HEK293 (cell line): Measurements from ENCODE around the gene CTR9.

ENCODE experiments used
- CTCF ChIA-PET: fragments of 350-600 bp; formaldehyde crosslinking; extraction: SDS; loops from one replicate; lab custom pipeline; 2021; ENCODE audit warnings: antibody characterized with exemption; lab: Yijun Ruan, JAX
- POLR2A ChIA-PET: fragments of 300-600 bp; formaldehyde crosslinking; extraction: SDS; loops from one replicate; lab custom pipeline; 2020; ENCODE audit warnings: antibody characterized with exemption, inconsistent platforms; lab: Yijun Ruan, JAX
- H3K27ac ChIP-seq: fragments of 200-500 bp; sonication (Bioruptor generic); 2 replicates; pipeline ENCODE4 v1.5.1; 2014; ENCODE audit warnings: low read depth, low read length, control low read depth, inconsistent platforms; ENCODE audit errors: extremely low read depth
- H3K36me3 ChIP-seq, 2 experiments: fragments of 200-500 bp in 1 of 2; sonication (Bioruptor generic) in 1 of 2; 1 replicate in 1 of 2; 2 replicates in 1 of 2; pipeline ENCODE4 v1.5.1; 2014 to 2017; ENCODE audit warnings: inconsistent platforms in 2 of 2, low read length in 2 of 2; ENCODE audit not compliant: control insufficient read depth in 2 of 2, insufficient read depth in 1 of 2
- H3K4me1 ChIP-seq: fragments of 200-500 bp; sonication (Bioruptor generic); 2 replicates; pipeline ENCODE4 v1.5.1; 2014; ENCODE audit warnings: mild to moderate bottlenecking, low read length, inconsistent platforms; ENCODE audit not compliant: control insufficient read depth, insufficient read depth
- H3K4me3 ChIP-seq: 2 replicates; pipeline ENCODE4 v1.5.1; 2011; ENCODE audit warnings: low read depth, mild to moderate bottlenecking, control low read depth, low read length, moderate library complexity
- H3K9me3 ChIP-seq: fragments of 200-500 bp; sonication (Bioruptor generic); 2 replicates; pipeline ENCODE4 v1.5.1; 2014; ENCODE audit warnings: low read depth, low read length, inconsistent platforms; ENCODE audit not compliant: control insufficient read depth, insufficient read depth
- BCL11B ChIP-seq: fragments of 450-650 bp; formaldehyde crosslinking; IDR thresholded peaks from 2 replicates; pipeline ENCODE4 v1.5.1; 2016; ENCODE audit warnings: low read depth, missing biosample characterization, missing genetic modification characterization
- IKZF3 ChIP-seq: fragments of 450-650 bp; IDR thresholded peaks from 2 replicates; pipeline ENCODE4 v1.5.0; 2018; ENCODE audit warnings: missing biosample characterization, mild to moderate bottlenecking, missing genetic modification characterization, moderate library complexity
- KLF16 ChIP-seq: fragments of 450-650 bp; formaldehyde crosslinking; IDR thresholded peaks from 2 replicates; pipeline ENCODE4 v1.5.1; 2017; ENCODE audit warnings: missing biosample characterization, missing genetic modification characterization
- PRDM1 ChIP-seq: fragments of 450-650 bp; formaldehyde crosslinking; IDR thresholded peaks from 2 replicates; pipeline ENCODE4; 2016; ENCODE audit warnings: missing biosample characterization, missing genetic modification characterization
- REPIN1 ChIP-seq: fragments of 450-650 bp; formaldehyde crosslinking; IDR thresholded peaks from 2 replicates; pipeline ENCODE4 v1.5.1; 2017; ENCODE audit warnings: missing biosample characterization, missing genetic modification characterization, low read depth
- TRIM28 ChIP-seq: IDR thresholded peaks from 2 replicates; pipeline ENCODE4 v1.6.1; 2011; ENCODE audit warnings: low read length, control low read depth, borderline replicate concordance
- TSHZ1 ChIP-seq: fragments of 450-650 bp; formaldehyde crosslinking; IDR thresholded peaks from 2 replicates; pipeline ENCODE4 v1.5.1; 2016; ENCODE audit warnings: missing biosample characterization, missing genetic modification characterization, borderline replicate concordance
- YY2 ChIP-seq: fragments of 450-650 bp; formaldehyde crosslinking; IDR thresholded peaks from 2 replicates; pipeline ENCODE4 v1.5.1; 2016; ENCODE audit warnings: missing biosample characterization, missing genetic modification characterization
- ZFP69B ChIP-seq: fragments of 450-650 bp; formaldehyde crosslinking; IDR thresholded peaks from 2 replicates; pipeline ENCODE4 v1.5.1; 2016; ENCODE audit warnings: missing biosample characterization, missing genetic modification characterization
- ZNF146 ChIP-seq: fragments of 450-650 bp; formaldehyde crosslinking; IDR thresholded peaks from 2 replicates; pipeline ENCODE4 v1.5.1; 2016; ENCODE audit warnings: missing biosample characterization, missing genetic modification characterization
- ZNF155 ChIP-seq: fragments of 450-650 bp; formaldehyde crosslinking; IDR thresholded peaks from 2 replicates; pipeline ENCODE4 v1.5.1; 2016; ENCODE audit warnings: missing biosample characterization, missing genetic modification characterization
- ZNF16 ChIP-seq: fragments of 450-650 bp; formaldehyde crosslinking; IDR thresholded peaks from 2 replicates; pipeline ENCODE4 v1.5.1; 2016; ENCODE audit warnings: low read depth, missing biosample characterization, missing genetic modification characterization
- ZNF2 ChIP-seq: fragments of 450-650 bp; formaldehyde crosslinking; IDR thresholded peaks from 2 replicates; pipeline ENCODE4 v1.5.1; 2016; ENCODE audit warnings: missing biosample characterization, missing genetic modification characterization
- ZNF239 ChIP-seq: fragments of 450-650 bp; formaldehyde crosslinking; IDR thresholded peaks from 2 replicates; pipeline ENCODE4 v1.5.1; 2016; ENCODE audit warnings: missing biosample characterization, missing genetic modification characterization
- ZNF292 ChIP-seq: fragments of 450-650 bp; formaldehyde crosslinking; IDR thresholded peaks from 2 replicates; pipeline ENCODE4 v1.5.1; 2016; ENCODE audit warnings: low read depth, missing biosample characterization, missing genetic modification characterization, borderline replicate concordance
- ZNF302 ChIP-seq: fragments of 450-650 bp; formaldehyde crosslinking; IDR thresholded peaks from 2 replicates; pipeline ENCODE4 v1.5.1; 2016; ENCODE audit warnings: missing biosample characterization, missing genetic modification characterization, low read depth
- ZNF311 ChIP-seq: fragments of 450-650 bp; formaldehyde crosslinking; IDR thresholded peaks from 2 replicates; pipeline ENCODE4 v1.5.1; 2017; ENCODE audit warnings: missing biosample characterization, missing genetic modification characterization, borderline replicate concordance
- ZNF354C ChIP-seq: fragments of 450-650 bp; formaldehyde crosslinking; IDR thresholded peaks from 2 replicates; pipeline ENCODE4 v1.5.1; 2016; ENCODE audit warnings: missing biosample characterization, missing genetic modification characterization, low read depth, borderline replicate concordance
- ZNF366 ChIP-seq: fragments of 450-650 bp; formaldehyde crosslinking; conservative IDR thresholded peaks from 2 replicates; pipeline ENCODE4 v1.5.1; 2016; ENCODE audit warnings: missing biosample characterization, missing genetic modification characterization
- ZNF391 ChIP-seq: fragments of 450-650 bp; formaldehyde crosslinking; IDR thresholded peaks from 2 replicates; pipeline ENCODE4 v1.5.1; 2016; ENCODE audit warnings: low read depth, missing biosample characterization, missing genetic modification characterization, borderline replicate concordance
- ZNF416 ChIP-seq: fragments of 450-650 bp; formaldehyde crosslinking; IDR thresholded peaks from 2 replicates; pipeline ENCODE4 v1.5.1; 2016; ENCODE audit warnings: missing biosample characterization, missing genetic modification characterization
- ZNF513 ChIP-seq: fragments of 450-650 bp; IDR thresholded peaks from 2 replicates; pipeline ENCODE4 v1.5.1; 2018; ENCODE audit warnings: missing biosample characterization, missing genetic modification characterization
- ZNF548 ChIP-seq: fragments of 450-650 bp; formaldehyde crosslinking; IDR thresholded peaks from 2 replicates; pipeline ENCODE4 v1.5.1; 2016; ENCODE audit warnings: missing biosample characterization, missing genetic modification characterization
- ZNF623 ChIP-seq: fragments of 450-650 bp; formaldehyde crosslinking; IDR thresholded peaks from 2 replicates; pipeline ENCODE4 v1.5.1; 2016; ENCODE audit warnings: missing biosample characterization, missing genetic modification characterization
- ZNF629 ChIP-seq: fragments of 450-650 bp; formaldehyde crosslinking; IDR thresholded peaks from 2 replicates; pipeline ENCODE4 v1.5.1; 2017; ENCODE audit warnings: missing biosample characterization, missing genetic modification characterization
- ZNF830 ChIP-seq: fragments of 450-650 bp; IDR thresholded peaks from 2 replicates; pipeline ENCODE4 v1.5.0; 2018; ENCODE audit warnings: missing biosample characterization, missing genetic modification characterization, low read depth, mild to moderate bottlenecking, moderate library complexity
- ZSCAN16 ChIP-seq: fragments of 450-650 bp; formaldehyde crosslinking; IDR thresholded peaks from 2 replicates; pipeline ENCODE4 v1.5.1; 2016; ENCODE audit warnings: missing biosample characterization, missing genetic modification characterization
- TF ChIP-seq, protein P1 (sequence below): fragments of 450-650 bp; formaldehyde crosslinking; IDR thresholded peaks from 2 replicates; pipeline ENCODE4 v1.5.1; 2016; ENCODE audit warnings: missing biosample characterization, missing genetic modification characterization
- TF ChIP-seq, protein P2 (sequence below): fragments of 450-650 bp; formaldehyde crosslinking; IDR thresholded peaks from 2 replicates; pipeline ENCODE4 v1.5.1; 2016; ENCODE audit warnings: missing biosample characterization, missing genetic modification characterization

CTR9 gene

GRCh38 chr11:10762913-10763421, 11.9 kb downstream of the CTR9 start:
- ChIA-PET CTCF (interaction anchor here (0.7 to 1.4 kb wide), 3 partner anchors 29 to 1520 kb away, joined by 3 to 4 read pairs (median 3); no protein-coding TSS in a partner anchor), POLR2A (interaction anchor here (1.5 to 1.6 kb wide), 2 partner anchors 12 to 46 kb away, joined by 4 to 6 read pairs; partner anchors contain the start of genes CTR9 and EIF4G2)
- Histone ChIP-seq H3K4me1 (no peaks in the 10 kb centered on the region), H3K9me3 (no peaks in the 10 kb centered on the region), H3K4me3 (no peak overlapping the region), H3K36me3 (peaks cover 7 to 70% of the 10 kb centered on the region in 2 experiments), H3K27ac (no peak overlapping the region)
- TF ChIP-seq ZNF239 (no peak), BCL11B (tag by site-specific recombination) (no peak), REPIN1 (tag by site-specific recombination) (no peak), ZNF391 (no peak), ZNF16 (tag by site-specific recombination) (no peak), ZNF292 (tag by site-specific recombination) (no peak), ZNF629 (no peak), ZNF548 (tag by site-specific recombination) (no peak), ZFP69B (tag by site-specific recombination) (no peak), ZNF302 (tag by site-specific recombination) (no peak), ZNF311 (tag by site-specific recombination) (no peak), ZNF354C (tag by site-specific recombination) (no peak), ZNF830 (tag by site-specific recombination) (no peak), KLF16 (tag by site-specific recombination) (no peak), ZNF416 (tag by site-specific recombination) (no peak), TSHZ1 (no peak)

DNA sequence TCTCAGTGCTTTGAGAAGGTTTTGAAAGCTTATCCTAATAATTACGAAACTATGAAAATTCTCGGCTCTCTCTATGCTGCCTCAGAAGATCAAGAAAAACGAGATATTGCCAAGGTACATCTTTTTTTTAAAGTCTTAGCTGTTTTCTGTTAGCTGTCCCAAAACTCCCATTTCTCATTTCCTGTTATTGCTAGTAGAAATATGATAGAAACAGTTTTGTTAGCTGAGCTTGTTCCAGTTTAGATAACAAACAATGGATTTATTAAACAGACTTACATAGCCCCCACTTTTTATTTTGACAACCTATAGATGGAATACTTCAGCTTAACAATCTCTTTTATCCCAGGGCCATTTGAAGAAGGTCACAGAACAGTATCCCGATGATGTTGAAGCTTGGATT, 12.7 kb downstream of the CTR9 start:
- Histone ChIP-seq H3K9me3 (no peaks in the 10 kb centered on the region), H3K27ac (no peak overlapping the region), H3K36me3 (peaks cover 9 to 62% of the 10 kb centered on the region in 2 experiments), H3K4me1 (no peaks in the 10 kb centered on the region), H3K4me3 (no peak overlapping the region)
- CTCF ChIA-PET: interaction anchor here (0.6 to 1.4 kb wide), 3 partner anchors 29 to 783 kb away, joined by 3 to 4 read pairs (median 3); no protein-coding TSS in a partner anchor
- POLR2A ChIA-PET: interaction anchor here (1.5 to 1.6 kb wide), 2 partner anchors 13 to 45 kb away, joined by 4 to 6 read pairs; partner anchors contain the start of genes CTR9 and EIF4G2
- TF ChIP-seq, protein P1, sequence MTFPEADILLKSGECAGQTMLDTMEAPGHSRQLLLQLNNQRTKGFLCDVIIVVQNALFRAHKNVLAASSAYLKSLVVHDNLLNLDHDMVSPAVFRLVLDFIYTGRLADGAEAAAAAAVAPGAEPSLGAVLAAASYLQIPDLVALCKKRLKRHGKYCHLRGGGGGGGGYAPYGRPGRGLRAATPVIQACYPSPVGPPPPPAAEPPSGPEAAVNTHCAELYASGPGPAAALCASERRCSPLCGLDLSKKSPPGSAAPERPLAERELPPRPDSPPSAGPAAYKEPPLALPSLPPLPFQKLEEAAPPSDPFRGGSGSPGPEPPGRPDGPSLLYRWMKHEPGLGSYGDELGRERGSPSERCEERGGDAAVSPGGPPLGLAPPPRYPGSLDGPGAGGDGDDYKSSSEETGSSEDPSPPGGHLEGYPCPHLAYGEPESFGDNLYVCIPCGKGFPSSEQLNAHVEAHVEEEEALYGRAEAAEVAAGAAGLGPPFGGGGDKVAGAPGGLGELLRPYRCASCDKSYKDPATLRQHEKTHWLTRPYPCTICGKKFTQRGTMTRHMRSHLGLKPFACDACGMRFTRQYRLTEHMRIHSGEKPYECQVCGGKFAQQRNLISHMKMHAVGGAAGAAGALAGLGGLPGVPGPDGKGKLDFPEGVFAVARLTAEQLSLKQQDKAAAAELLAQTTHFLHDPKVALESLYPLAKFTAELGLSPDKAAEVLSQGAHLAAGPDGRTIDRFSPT (tag by site-specific recombination): no peak
- TF ChIP-seq ZNF2 (no peak), ZNF155 (tag by site-specific recombination) (no peak), ZNF623 (tag by site-specific recombination) (no peak), ZNF513 (tag by site-specific recombination) (no peak), ZNF366 (tag by site-specific recombination) (no peak), YY2 (tag by site-specific recombination) (no peak), ZNF146 (no peak), ZNF548 (tag by site-specific recombination) (no peak), IKZF3 (no peak), ZSCAN16 (tag by site-specific recombination) (no peak), TRIM28 (no peak), PRDM1 (tag by site-specific recombination) (no peak)
- TF ChIP-seq, protein P2, sequence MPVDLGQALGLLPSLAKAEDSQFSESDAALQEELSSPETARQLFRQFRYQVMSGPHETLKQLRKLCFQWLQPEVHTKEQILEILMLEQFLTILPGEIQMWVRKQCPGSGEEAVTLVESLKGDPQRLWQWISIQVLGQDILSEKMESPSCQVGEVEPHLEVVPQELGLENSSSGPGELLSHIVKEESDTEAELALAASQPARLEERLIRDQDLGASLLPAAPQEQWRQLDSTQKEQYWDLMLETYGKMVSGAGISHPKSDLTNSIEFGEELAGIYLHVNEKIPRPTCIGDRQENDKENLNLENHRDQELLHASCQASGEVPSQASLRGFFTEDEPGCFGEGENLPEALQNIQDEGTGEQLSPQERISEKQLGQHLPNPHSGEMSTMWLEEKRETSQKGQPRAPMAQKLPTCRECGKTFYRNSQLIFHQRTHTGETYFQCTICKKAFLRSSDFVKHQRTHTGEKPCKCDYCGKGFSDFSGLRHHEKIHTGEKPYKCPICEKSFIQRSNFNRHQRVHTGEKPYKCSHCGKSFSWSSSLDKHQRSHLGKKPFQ (tag by site-specific recombination): no peak
